Measurements from ENCODE around the gene HOXD12. TPM values are rescaled to one million over a fixed set of nuclear protein-coding genes. Genes with fewer than 3 reads are reported as not detected.

The HOXD12 gene
- total RNA-seq, 1 experiment from 2014 or later: 0.13 TPM

DNA sequence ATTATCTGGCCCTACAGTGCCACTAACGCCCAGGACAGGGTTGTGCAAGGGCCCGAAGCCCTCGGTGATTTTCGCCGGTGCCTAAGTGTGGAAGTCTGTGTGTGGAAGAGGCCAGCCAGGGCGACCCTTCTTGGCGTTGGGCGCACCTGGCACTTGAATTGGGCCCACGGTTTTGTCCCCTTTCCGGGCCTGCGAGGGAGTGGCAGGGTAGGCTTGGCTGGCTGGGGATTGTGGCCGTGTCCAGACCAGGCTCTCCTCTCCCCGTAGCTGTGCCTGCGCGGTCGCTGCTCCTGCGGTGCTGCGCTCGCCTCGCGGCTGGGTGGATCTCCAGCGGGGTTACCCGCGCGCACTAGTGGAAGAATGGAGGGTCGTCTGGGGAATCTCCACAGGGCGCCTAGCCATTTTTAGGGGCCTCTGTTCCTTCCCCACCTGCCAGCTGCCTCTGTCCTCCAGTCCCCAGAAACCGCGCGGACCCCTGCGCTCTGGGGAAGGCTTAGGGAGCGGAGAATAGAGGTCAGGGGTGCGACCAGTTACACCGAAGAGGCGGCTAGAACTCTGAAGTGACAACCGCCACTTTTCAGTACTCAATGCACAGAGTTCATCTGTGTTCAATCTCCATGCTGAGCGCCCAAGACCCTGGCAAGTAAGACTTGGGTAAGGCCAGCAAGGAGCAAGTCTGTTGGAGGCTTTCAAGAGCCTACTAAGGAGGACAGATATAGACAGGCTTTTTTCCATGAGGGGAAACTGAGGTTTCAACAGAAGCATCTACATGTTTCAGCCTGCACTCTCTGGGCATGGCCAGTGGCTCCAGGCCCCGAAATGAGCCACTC is 31.8 kb upstream of the HOXD12 start:
- ATAC-seq (0 out of 2 replicates have a peak, but pooled peaks have one; percentile 17), DNase-seq (ENCODE audit: low read depth, low spot score) (no peak)
- Histone ChIP-seq H3K36me3 (ENCODE audit: control insufficient read depth, insufficient read depth, low read length) (no peaks in the 10 kb centered on the region), H3K4me1 (ENCODE audit: control insufficient read depth, insufficient read depth, low read length) (no peaks in the 10 kb centered on the region), H3K9me3 (ENCODE audit: control insufficient read depth, insufficient read depth, low read depth, low read length) (no peaks in the 10 kb centered on the region), H3K27me3 (ENCODE audit: control insufficient read depth, insufficient read depth, low read length) (no peaks in the 10 kb centered on the region; the same call in 1 of the 2 replicates), H3K4me3 (ENCODE audit: low read depth in 2 of 2, low read length in 2 of 2) (no peak overlapping the region), H3K27ac (ENCODE audit: low read length) (no peak overlapping the region)
- BruUV-seq (replicated peaks): no TSS peak
- ChIA-PET CTCF (no interaction called here), POLR2A (no interaction called here)
- intact Hi-C loops (cut with micrococcal nuclease; ENCODE audit: unreplicated experiment) (no loop called here), in situ Hi-C loops (cut with HindIII; ENCODE audit: low pct_unique_long_range_greater_than_20kb, low sequenced_read_pairs) (no loop called here)
- TF ChIP-seq SIN3A (IDR thresholded peaks at IDR 0.05; ENCODE audit: borderline replicate concordance, insufficient read depth, low read depth, low read length) (no peak), REST (IDR thresholded peaks at IDR 0.05; ENCODE audit: insufficient read depth in 1 of 2, low read depth in 2 of 2, low read length in 1 of 2) (no peak), TCF7L2 (IDR thresholded peaks at IDR 0.05; ENCODE audit: low read depth, low read length) (no peak), POLR2AphosphoS5 (IDR thresholded peaks at IDR 0.05; ENCODE audit: low read depth, low read length) (no peak), CTCF (IDR thresholded peaks at IDR 0.05) (no peak)

DNA sequence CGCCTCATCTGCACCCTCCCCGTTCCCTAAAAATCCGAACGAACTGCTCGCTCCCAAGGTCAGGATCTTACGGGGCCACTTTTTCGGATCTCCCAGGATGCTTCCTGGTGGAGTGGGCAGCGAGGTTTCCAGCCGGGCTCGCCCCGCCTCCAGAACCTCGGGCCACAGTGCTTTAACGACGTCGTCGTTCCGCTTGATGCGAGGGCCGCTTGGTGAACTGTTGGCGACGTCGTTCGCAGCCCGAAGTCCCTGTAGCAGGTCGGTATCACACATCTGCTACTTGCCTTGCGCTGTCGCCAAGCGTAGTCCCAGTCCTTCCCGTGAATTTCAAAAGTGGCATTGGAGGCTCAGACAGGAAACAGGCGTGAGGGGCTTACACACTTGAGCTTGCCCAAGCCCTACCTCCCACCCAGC is 31.2 kb upstream of the HOXD12 start:
- ChIA-PET CTCF (no interaction called here), POLR2A (no interaction called here)
- H3K4me1 ChIP-seq (ENCODE audit: control insufficient read depth, insufficient read depth, low read length): no peaks in the 10 kb centered on the region
- H3K27me3 ChIP-seq (ENCODE audit: control insufficient read depth, insufficient read depth, low read length): no peaks in the 10 kb centered on the region; the same call in 1 of the 2 replicates
- in situ Hi-C loops (cut with HindIII; ENCODE audit: low pct_unique_long_range_greater_than_20kb, low sequenced_read_pairs): no loop called here
- H3K4me3 ChIP-seq (ENCODE audit: low read depth in 2 of 2, low read length in 2 of 2): no peak overlapping the region
- no peak for ATAC-seq
- no peaks in the 10 kb centered on the region for H3K9me3 ChIP-seq (ENCODE audit: control insufficient read depth, insufficient read depth, low read depth, low read length)
- BruUV-seq (replicated peaks): no TSS peak
- intact Hi-C loops (cut with micrococcal nuclease; ENCODE audit: unreplicated experiment): no loop called here
- H3K27ac ChIP-seq (ENCODE audit: low read length): no peak overlapping the region
- H3K36me3 ChIP-seq (ENCODE audit: control insufficient read depth, insufficient read depth, low read length): no peaks in the 10 kb centered on the region
- TF ChIP-seq TCF7L2 (IDR thresholded peaks at IDR 0.05; ENCODE audit: low read depth, low read length) (no peak), CTCF (IDR thresholded peaks at IDR 0.05) (no peak), POLR2AphosphoS5 (IDR thresholded peaks at IDR 0.05; ENCODE audit: low read depth, low read length) (no peak), SIN3A (IDR thresholded peaks at IDR 0.05; ENCODE audit: borderline replicate concordance, insufficient read depth, low read depth, low read length) (no peak), REST (IDR thresholded peaks at IDR 0.05; ENCODE audit: insufficient read depth in 1 of 2, low read depth in 2 of 2, low read length in 1 of 2) (no peak)
- DNase-seq (ENCODE audit: low read depth, low spot score): no peak

Data from Panc1 (cell line).